Breast epithelium (tissue), 4 donors: Measurements from ENCODE around the gene HIPK2. TPM values are rescaled to one million over a fixed set of nuclear protein-coding genes. Genes with fewer than 3 reads are reported as not detected.

ENCODE experiments used
- DNase-seq, 2 donors: peaks; one replicate each; pipeline ENCODE4 v3.0.0-alpha.2; 2019; ENCODE audit warnings: low spot score in 2 of 2
- H3K27ac ChIP-seq, 2 donors: fragments of 200-600 bp; sonication (generic) in 1 of 2; one replicate each; pipeline ENCODE4 v1.5.1; 2016 to 2019; ENCODE audit warnings: mild to moderate bottlenecking in 1 of 2
- H3K27me3 ChIP-seq, 2 donors: fragments of 200-600 bp; sonication (generic) in 1 of 2; one replicate each; pipeline versions ENCODE4 v1.5.1 to v1.6.0; 2017 to 2019; ENCODE audit warnings: control low read depth in 1 of 2, mild to moderate bottlenecking in 1 of 2
- H3K36me3 ChIP-seq: fragments of 200-600 bp; one replicate; pipeline ENCODE4 v1.5.1; 2019
- H3K4me1 ChIP-seq, 2 donors: fragments of 200-600 bp; sonication (generic); one replicate each; pipeline ENCODE4 v1.5.1; 2016 to 2019; ENCODE audit warnings: control low read depth in 1 of 2
- H3K4me3 ChIP-seq, 3 donors: fragments of 200-600 bp; sonication (generic); 1 replicate in 2 of 3; 2 replicates in 1 of 3; pipeline ENCODE4 v1.5.1; 2016 to 2019; ENCODE audit warnings: mild to moderate bottlenecking in 3 of 3, moderate library complexity in 2 of 3
- H3K9me3 ChIP-seq, 2 donors: fragments of 200-600 bp; sonication (generic) in 1 of 2; one replicate each; pipeline ENCODE4 v1.5.1; 2016 to 2019; ENCODE audit warnings: control low read depth in 1 of 2
- CTCF ChIP-seq, 3 donors: fragments of 450-650 bp; IDR thresholded peaks; one replicate each; pipeline ENCODE4 v1.5.1; 2016 to 2017; ENCODE audit warnings: antibody characterized with exemption in 3 of 3, mild to moderate bottlenecking in 3 of 3, moderate library complexity in 3 of 3
- POLR2A ChIP-seq: fragments of 450-650 bp; IDR thresholded peaks from one replicate; pipeline ENCODE4 v1.6.1; 2016; ENCODE audit warnings: antibody characterized with exemption, mild to moderate bottlenecking, moderate library complexity
- POLR2AphosphoS5 ChIP-seq, 3 donors: sonication (generic); formaldehyde crosslinking; IDR thresholded peaks; one replicate each; pipeline ENCODE4 v1.6.1; 2017; ENCODE audit warnings: antibody characterized with exemption in 3 of 3
- intact Hi-C: fragments of 100-400 bp; cut with DNase I; formaldehyde crosslinking; loops from one replicate; pipeline ENCODE4 v1.15.1; 2023; ENCODE audit warnings: low total_unique reads
- total RNA-seq, 3 donors: library from RNA; depleted of rRNA; stranded (reverse); fragments of >200 nt; gene quantifications; one replicate each; pipeline ENCODE4 v1.1.0, GENCODE V29; 2016

The HIPK2 gene
- total RNA-seq, 3 donors from 2014 or later: 26.4 to 31.8 (median 31.1) TPM

- intact Hi-C loops: no loop called here
- no peaks in the 10 kb centered on the region for H3K4me1 ChIP-seq
- DNase-seq: no peak
- H3K9me3 ChIP-seq: no peaks in the 10 kb centered on the region
- H3K27ac ChIP-seq: peak overlapping the region in 1 of 2 donors; percentile 48
- TF ChIP-seq CTCF (IDR thresholded peaks at IDR 0.05) (no peak), POLR2AphosphoS5 (IDR thresholded peaks at IDR 0.05) (no peak), POLR2A (no peak)
- H3K36me3 ChIP-seq: no peaks in the 10 kb centered on the region
- no peaks in the 10 kb centered on the region for H3K27me3 ChIP-seq
- H3K4me3 ChIP-seq: no peak overlapping the region
Measured at GRCh38 chr7:139651914-139652313, 125.9 kb downstream of the HIPK2 start.

DNA sequence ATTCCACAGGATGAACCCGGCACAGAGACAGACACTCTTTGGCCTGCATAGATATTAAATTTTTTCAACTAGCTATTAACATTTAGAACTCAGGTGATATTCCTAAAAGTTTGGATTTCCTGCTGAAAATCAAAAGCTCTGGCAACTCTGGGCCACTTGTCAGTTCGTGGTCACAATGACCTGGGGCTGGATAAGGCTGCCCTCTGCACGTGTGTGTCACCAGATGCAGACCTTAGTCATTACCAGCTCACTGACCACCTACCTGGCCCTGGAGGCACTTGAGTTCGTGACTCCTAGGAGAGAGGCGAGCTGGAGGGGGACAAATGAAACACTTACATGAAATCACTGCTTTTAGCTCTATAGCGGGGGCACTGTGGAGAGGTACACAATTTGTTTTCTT, 126.5 kb downstream of the HIPK2 start:
- intact Hi-C loops: no loop called here
- peak overlapping the region in 1 of 2 donors; percentile 48 for H3K27ac ChIP-seq
- H3K9me3 ChIP-seq: no peaks in the 10 kb centered on the region
- no peak overlapping the region for H3K4me3 ChIP-seq
- no peaks in the 10 kb centered on the region for H3K4me1 ChIP-seq
- TF ChIP-seq POLR2A (no peak), POLR2AphosphoS5 (IDR thresholded peaks at IDR 0.05) (no peak), CTCF (IDR thresholded peaks at IDR 0.05) (no peak)
- H3K27me3 ChIP-seq: no peaks in the 10 kb centered on the region
- no peaks in the 10 kb centered on the region for H3K36me3 ChIP-seq
- DNase-seq: no peak

- intact Hi-C loops: loop anchor here (1.0 kb wide), 1 partner anchor 127 kb away; the partner anchor contains the start of gene HIPK2
Measured at GRCh38 chr7:139650429-139651100, 127.2 kb downstream of the HIPK2 start.

GRCh38 chr7:139648941-139649425, 128.8 kb downstream of the HIPK2 start:
- Histone ChIP-seq H3K9me3 (no peaks in the 10 kb centered on the region), H3K27ac (peak overlapping the region in 1 of 2 donors; percentile 78), H3K4me1 (no peaks in the 10 kb centered on the region), H3K4me3 (no peak overlapping the region), H3K36me3 (no peaks in the 10 kb centered on the region), H3K27me3 (no peaks in the 10 kb centered on the region)
- intact Hi-C loops: no loop called here
- DNase-seq: no peak
- no peak for TF ChIP-seq CTCF (IDR thresholded peaks at IDR 0.05)
- no peak for TF ChIP-seq POLR2A

More at GRCh38 chr7:139650429-139651100, 127.2 kb downstream of the HIPK2 start:
- peak overlapping the region in 1 of 2 donors; percentile 48 for H3K27ac ChIP-seq
- H3K9me3 ChIP-seq: no peaks in the 10 kb centered on the region
- H3K27me3 ChIP-seq: no peaks in the 10 kb centered on the region
- TF ChIP-seq POLR2AphosphoS5 (IDR thresholded peaks at IDR 0.05) (no peak), CTCF (IDR thresholded peaks at IDR 0.05) (no peak), POLR2A (no peak)
- no peaks in the 10 kb centered on the region for H3K36me3 ChIP-seq
- H3K4me1 ChIP-seq: no peaks in the 10 kb centered on the region
- DNase-seq: no peak
- no peak overlapping the region for H3K4me3 ChIP-seq

GRCh38 chr7:139648391-139648861, 129.4 kb downstream of the HIPK2 start:
- Histone ChIP-seq H3K27ac (peak overlapping the region in 1 of 2 donors; percentile 78), H3K4me3 (peak overlapping the region in 1 of 3 donors; percentile 29), H3K36me3 (no peaks in the 10 kb centered on the region), H3K27me3 (no peaks in the 10 kb centered on the region), H3K4me1 (no peaks in the 10 kb centered on the region), H3K9me3 (no peaks in the 10 kb centered on the region)
- TF ChIP-seq POLR2AphosphoS5 (IDR thresholded peaks at IDR 0.05) (no peak), CTCF (IDR thresholded peaks at IDR 0.05) (no peak), POLR2A (no peak)
- intact Hi-C loops: no loop called here
- no peak for DNase-seq
